Type B pancreatic cell (in vitro differentiated cells): ENCODE measurements around the gene MMEL1. TPM values are rescaled to one million over a fixed set of nuclear protein-coding genes. Genes with fewer than 3 reads are reported as not detected.

Experiments used
- DNase-seq: peaks from one replicate; pipeline ENCODE4 v3.0.0; 2021; ENCODE audit warnings: mixed read lengths; ENCODE audit not compliant: unreplicated experiment; ENCODE audit errors: extremely low spot score
- H3K27ac Mint-ChIP-seq: 2 replicates; pipeline ENCODE4 v1.8.0; 2021; ENCODE audit warnings: mild to moderate bottlenecking, mixed read lengths
- H3K27me3 Mint-ChIP-seq: 2 replicates; pipeline ENCODE4 v1.8.0; 2021; ENCODE audit warnings: mixed read lengths
- H3K36me3 Mint-ChIP-seq: 2 replicates; pipeline ENCODE4 v1.8.0; 2021; ENCODE audit warnings: mixed read lengths
- H3K4me1 Mint-ChIP-seq: one replicate; pipeline ENCODE4 v1.8.0; 2021; ENCODE audit warnings: mixed read lengths; ENCODE audit not compliant: unreplicated experiment
- H3K4me3 Mint-ChIP-seq: 2 replicates; pipeline ENCODE4 v1.8.0; 2021; ENCODE audit warnings: mild to moderate bottlenecking, mixed read lengths
- H3K9me3 Mint-ChIP-seq: 2 replicates; pipeline ENCODE4 v1.8.0; 2021; ENCODE audit warnings: mixed read lengths
- total RNA-seq: library from RNA; stranded (reverse); gene quantifications from 2 replicates; pipeline ENCODE4 v1.2.1, GENCODE V29; 2021; ENCODE audit warnings: low replicate concordance
- TF ChIP-seq, protein P1 (sequence below): fragments of 200-600 bp; sonication (generic); conservative IDR thresholded peaks from 2 replicates; pipeline ENCODE4 v1.5.0; 2021; ENCODE audit warnings: antibody characterized with exemption, mild to moderate bottlenecking

Gene MMEL1
- total RNA-seq, 1 donor from 2014 or later, result 1.1 TPM

DNA sequence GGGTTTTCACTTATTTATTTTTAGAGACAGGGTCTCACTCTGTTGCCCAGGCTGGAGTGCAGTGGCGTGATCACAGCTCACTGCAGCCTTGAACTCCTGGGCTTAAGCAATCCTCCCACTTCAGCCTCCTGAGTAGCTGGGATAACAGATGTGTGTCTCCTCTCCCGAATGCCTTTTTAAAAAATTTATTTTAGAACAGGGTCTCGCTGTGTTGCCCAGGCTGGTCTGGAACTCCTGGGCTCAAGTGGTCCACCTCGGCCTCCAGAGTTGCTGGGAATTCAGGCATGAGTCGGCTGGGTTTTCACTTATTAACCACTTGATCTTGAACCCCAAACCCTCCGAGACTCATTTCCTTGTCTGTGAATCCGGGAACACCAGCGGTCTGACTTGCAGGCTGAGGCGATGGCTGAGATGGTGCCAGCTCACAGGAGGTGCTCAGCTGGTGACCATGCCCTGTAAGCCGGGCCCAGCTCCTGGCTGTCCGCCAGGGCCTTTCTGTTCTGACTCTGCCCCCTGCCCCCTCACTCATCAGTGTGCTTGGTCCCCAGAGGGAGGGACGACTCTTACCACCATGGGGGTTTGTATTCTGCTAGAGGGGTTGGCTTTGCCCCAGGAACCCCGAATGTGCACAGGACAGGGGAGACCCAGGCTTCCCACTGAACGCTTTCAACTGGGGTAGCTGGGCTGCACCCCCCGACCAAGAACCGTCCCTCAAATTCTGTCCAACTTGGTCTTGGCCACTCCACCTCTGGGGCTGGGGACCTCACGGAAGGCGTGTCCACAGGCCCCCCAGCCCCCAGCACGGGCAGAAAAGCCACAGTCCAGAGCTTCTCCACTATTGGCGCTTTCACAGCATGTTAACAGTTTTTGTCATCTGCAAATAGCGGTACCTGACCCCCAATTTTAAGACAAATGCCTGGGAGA is 22.5 kb downstream of the MMEL1 start:
- TF ChIP-seq, protein P1, sequence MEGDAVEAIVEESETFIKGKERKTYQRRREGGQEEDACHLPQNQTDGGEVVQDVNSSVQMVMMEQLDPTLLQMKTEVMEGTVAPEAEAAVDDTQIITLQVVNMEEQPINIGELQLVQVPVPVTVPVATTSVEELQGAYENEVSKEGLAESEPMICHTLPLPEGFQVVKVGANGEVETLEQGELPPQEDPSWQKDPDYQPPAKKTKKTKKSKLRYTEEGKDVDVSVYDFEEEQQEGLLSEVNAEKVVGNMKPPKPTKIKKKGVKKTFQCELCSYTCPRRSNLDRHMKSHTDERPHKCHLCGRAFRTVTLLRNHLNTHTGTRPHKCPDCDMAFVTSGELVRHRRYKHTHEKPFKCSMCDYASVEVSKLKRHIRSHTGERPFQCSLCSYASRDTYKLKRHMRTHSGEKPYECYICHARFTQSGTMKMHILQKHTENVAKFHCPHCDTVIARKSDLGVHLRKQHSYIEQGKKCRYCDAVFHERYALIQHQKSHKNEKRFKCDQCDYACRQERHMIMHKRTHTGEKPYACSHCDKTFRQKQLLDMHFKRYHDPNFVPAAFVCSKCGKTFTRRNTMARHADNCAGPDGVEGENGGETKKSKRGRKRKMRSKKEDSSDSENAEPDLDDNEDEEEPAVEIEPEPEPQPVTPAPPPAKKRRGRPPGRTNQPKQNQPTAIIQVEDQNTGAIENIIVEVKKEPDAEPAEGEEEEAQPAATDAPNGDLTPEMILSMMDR, result no peak
- Mint-ChIP-seq H3K9me3 (peaks cover 11% of the 10 kb centered on the region), H3K4me1 (no peaks in the 10 kb centered on the region), H3K4me3 (no peak overlapping the region), H3K36me3 (no peaks in the 10 kb centered on the region), H3K27me3 (peaks cover 1% of the 10 kb centered on the region), H3K27ac (no peak overlapping the region)
- DNase-seq, result no peak

DNA sequence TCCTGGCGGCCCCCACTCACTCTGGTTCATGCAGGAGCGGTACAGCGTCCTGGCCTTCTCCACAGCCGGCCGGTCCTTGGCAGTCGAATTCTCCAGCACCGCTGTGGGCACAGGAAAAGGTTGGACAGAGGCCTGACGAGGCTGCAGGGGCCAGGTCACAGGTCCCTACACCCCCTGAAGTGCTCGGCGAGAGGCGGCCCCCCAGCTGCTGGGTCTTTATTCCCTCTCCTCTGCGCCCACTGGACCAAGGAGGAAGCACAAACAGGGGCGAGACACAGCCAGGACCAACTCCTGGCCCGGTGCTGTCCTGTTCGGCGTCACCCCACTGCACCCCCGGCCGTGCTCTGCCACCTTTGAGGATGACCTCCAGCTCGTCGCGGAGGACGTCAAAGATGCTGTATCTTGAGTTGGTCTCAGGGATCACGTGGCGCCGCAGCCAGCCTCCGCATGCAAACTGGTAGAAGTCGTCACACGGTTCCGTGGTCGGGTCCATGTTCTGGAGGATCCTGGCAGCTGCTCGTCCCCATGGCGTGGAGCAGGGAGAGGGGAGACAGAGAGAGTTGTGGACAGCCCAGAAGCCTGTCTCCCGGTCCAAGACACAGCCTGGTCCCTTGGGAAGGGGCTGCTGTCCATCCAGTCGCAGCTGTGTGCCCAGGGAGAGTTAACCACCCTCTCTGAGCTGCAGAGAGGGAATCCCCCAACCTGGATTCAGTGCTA is 23.3 kb downstream of the MMEL1 start:
- Mint-ChIP-seq H3K4me1 (no peaks in the 10 kb centered on the region), H3K4me3 (no peak overlapping the region)

GRCh38 chr1:2607641-2608091 is 25.1 kb downstream of the MMEL1 start:
- Mint-ChIP-seq H3K27ac (no peak overlapping the region), H3K9me3 (no peaks in the 10 kb centered on the region), H3K36me3 (no peaks in the 10 kb centered on the region), H3K4me1 (no peaks in the 10 kb centered on the region), H3K27me3 (peaks cover 2% of the 10 kb centered on the region), H3K4me3 (no peak overlapping the region)
- TF ChIP-seq, protein P1, result no peak
- no peak for DNase-seq

More for the DNA sequence above, 23.3 kb downstream of the MMEL1 start:
- H3K36me3 Mint-ChIP-seq, result no peaks in the 10 kb centered on the region
- no peak overlapping the region for H3K27ac Mint-ChIP-seq
- TF ChIP-seq, protein P1, result no peak
- DNase-seq, result no peak
- H3K27me3 Mint-ChIP-seq, result no peaks in the 10 kb centered on the region
- peaks cover 8% of the 10 kb centered on the region for H3K9me3 Mint-ChIP-seq

DNA sequence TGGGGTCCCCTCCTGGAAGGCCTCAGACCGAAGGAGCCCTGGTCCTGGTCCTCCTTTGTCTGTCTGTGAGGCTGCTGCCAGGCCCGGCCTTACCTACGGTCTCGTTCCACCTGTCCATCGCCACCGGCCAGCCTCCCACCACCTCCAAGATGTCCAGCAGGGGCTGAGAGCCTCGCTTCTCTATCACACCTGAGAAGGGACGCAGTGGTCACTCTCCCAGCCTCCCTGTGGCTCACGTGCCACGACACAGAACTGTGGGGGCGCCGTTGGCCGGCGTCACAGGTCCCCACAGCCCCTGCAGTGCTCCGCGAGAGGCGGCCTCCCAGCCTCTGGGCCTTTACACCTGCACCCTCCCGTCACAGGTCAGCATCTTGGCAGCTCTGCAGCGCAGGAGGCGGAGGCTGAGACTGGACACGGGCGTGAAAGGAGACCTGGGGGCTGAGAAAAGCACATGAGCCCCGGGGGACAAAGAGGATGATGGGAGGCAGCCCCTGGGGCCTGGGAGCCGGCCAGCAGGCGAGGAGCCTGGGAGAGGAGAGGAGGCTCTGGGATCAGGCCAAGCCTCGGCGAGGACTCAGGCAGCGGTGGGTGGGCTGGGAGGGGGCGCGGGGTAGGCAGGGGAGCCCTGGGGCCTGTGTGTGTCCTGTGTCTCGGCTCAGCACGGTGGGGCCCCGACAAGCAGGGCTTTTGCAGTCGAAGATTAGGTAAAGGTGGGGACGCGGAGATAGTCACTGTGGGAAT is 25.8 kb downstream of the MMEL1 start:
- H3K27ac Mint-ChIP-seq, result no peak overlapping the region

More for the DNA sequence above, 25.8 kb downstream of the MMEL1 start:
- Mint-ChIP-seq H3K4me1 (no peaks in the 10 kb centered on the region), H3K27me3 (peaks cover 9% of the 10 kb centered on the region), H3K36me3 (no peaks in the 10 kb centered on the region), H3K4me3 (no peak overlapping the region), H3K9me3 (no peaks in the 10 kb centered on the region)
- peak; percentile 66 for DNase-seq
- TF ChIP-seq, protein P1, result no peak
